Mucosa of stomach (tissue), 1 donor: Measurements from ENCODE around the gene SLC7A11.

Experiments used
- H3K27me3 ChIP-seq: one replicate; pipeline ENCODE4 v1.7.0; 2013; ENCODE audit warnings: mild to moderate bottlenecking, low read length; ENCODE audit not compliant: control insufficient read depth, insufficient read depth
- H3K36me3 ChIP-seq: one replicate; pipeline ENCODE4 v1.7.0; 2013; ENCODE audit warnings: low read length; ENCODE audit not compliant: control insufficient read depth, insufficient read depth
- H3K4me1 ChIP-seq: one replicate; pipeline ENCODE4 v1.7.0; 2013; ENCODE audit warnings: mild to moderate bottlenecking, low read length; ENCODE audit not compliant: control insufficient read depth, insufficient read depth
- H3K4me3 ChIP-seq: one replicate; pipeline ENCODE4 v1.7.0; 2013; ENCODE audit warnings: low read length
- H3K9ac ChIP-seq: one replicate; pipeline ENCODE4 v1.7.0; 2013; ENCODE audit warnings: mild to moderate bottlenecking, low read length, moderate library complexity
- H3K9me3 ChIP-seq: one replicate; pipeline ENCODE4 v1.7.0; 2013; ENCODE audit warnings: mild to moderate bottlenecking, low read length, moderate library complexity; ENCODE audit not compliant: control insufficient read depth
- donor health status: Pancreatic carcinoma.

Gene SLC7A11

DNA sequence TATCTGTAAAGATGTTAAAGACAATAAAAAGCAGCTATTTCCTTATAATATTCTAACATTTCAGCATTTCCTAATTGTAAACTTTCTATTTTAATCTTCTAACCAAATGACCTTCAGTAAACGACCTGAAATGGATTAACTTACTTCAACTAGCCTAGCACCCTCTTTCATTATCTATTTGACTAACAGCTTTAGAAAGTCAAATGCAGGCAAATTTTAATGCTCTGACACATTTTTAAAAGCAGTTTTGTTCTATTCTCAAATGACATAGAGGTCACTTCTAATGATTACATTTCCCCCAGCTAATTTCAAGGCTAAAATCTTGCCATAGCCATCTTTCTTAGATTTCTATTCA, 41.9 kb downstream of the SLC7A11 start:
- no peak overlapping the region for H3K9ac ChIP-seq
- H3K36me3 ChIP-seq: no peaks in the 10 kb centered on the region
- peaks cover 19% of the 10 kb centered on the region for H3K4me1 ChIP-seq
- no peaks in the 10 kb centered on the region for H3K9me3 ChIP-seq
- no peak overlapping the region for H3K4me3 ChIP-seq
- H3K27me3 ChIP-seq: no peaks in the 10 kb centered on the region

DNA sequence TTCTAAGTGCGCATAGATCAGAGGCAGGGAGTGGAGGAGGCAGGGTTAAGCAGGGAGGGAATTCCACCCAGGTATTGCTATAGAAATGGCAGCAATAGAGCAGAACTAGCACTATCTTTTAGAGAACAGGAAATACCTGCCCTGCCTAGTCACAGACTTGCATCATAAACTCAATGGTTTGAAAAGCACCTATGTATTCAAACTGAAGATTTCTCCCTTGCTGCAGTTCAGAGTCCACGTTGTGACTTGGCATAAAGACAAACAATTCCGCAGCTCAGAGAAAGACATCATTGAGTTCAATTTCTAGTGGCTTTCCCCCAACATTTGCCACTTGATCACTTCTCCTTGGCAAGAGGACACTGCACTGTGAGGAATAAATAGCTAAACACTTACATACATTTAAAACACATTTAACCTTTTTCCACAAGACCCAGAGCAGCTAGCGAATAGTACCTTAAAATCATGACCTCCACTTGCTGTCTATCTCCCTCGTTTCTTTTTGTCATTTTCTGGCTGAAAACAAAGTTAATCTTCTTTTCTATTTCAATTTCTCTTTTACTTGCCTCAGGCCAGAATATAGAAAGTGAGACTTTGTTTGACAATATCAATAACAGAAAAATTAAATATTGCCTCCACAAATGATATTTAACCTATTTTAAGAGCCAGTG, 42.4 kb downstream of the SLC7A11 start:
- peaks cover 14% of the 10 kb centered on the region for H3K4me1 ChIP-seq
- H3K27me3 ChIP-seq: no peaks in the 10 kb centered on the region
- no peak overlapping the region for H3K4me3 ChIP-seq
- no peak overlapping the region for H3K9ac ChIP-seq
- H3K36me3 ChIP-seq: no peaks in the 10 kb centered on the region
- no peaks in the 10 kb centered on the region for H3K9me3 ChIP-seq

DNA sequence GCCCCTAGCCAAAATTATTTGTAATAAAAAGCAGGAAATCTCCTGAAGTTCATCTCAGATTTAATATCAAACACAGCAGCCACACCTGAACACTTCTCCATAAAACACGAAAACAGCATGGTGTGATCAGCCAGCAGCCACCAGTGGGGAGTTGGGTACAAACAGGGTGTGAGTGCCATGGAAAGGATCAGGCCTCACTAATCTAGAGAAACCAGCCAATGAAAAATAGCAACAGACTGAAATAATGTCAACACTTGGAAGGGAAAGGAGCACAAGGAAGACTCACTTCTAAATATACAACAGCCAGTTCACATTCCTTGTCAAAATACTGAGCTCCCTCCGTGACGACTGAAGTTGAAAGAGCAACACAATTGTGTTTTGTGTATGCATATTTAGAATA, 46.0 kb downstream of the SLC7A11 start:
- Histone ChIP-seq H3K9me3 (no peaks in the 10 kb centered on the region), H3K4me3 (no peak overlapping the region), H3K9ac (no peak overlapping the region), H3K27me3 (no peaks in the 10 kb centered on the region), H3K4me1 (peaks cover 6% of the 10 kb centered on the region), H3K36me3 (no peaks in the 10 kb centered on the region)

DNA sequence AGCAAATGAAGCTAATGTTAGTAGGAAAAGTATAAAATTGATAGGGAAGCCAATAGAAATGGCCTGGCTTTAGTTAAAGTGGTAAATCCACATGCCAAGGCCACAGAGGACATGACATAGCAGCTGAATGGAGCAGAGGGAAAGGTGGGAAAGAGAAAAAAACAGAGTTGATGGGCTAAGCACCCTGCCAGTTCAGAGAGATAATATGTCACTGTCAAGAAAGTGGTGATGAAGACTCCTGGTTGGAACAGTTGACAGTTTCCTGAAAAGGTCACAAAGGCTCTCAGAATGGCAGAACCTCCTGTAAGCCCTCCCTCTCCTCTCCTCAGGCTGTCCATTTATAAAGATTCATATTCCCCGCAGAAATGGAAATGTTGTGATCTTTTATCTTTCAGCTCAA, 48.2 kb downstream of the SLC7A11 start:
- no peaks in the 10 kb centered on the region for H3K9me3 ChIP-seq

DNA sequence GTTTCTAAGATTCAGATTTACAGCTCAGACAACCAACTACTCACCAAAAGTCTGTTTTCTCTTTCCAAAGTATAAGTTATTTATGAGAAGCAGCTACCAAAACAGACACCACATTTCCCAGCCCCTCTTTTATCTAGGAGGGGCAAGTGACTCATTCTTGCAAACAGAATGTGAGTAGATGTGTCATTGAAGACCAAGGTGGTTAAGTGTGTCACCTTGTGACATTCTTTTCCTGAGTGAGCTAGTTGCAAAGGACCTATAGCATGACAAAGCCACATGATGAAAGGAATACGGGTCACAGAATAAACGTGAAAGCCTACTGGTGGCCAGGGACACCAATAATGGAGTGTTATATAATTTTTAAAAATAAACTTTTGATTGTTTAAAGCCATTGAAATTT, 50.0 kb downstream of the SLC7A11 start:
- Histone ChIP-seq H3K9me3 (no peaks in the 10 kb centered on the region), H3K9ac (no peak overlapping the region), H3K4me1 (no peaks in the 10 kb centered on the region)

More for the DNA sequence above, 48.2 kb downstream of the SLC7A11 start:
- Histone ChIP-seq H3K4me3 (no peak overlapping the region), H3K4me1 (no peaks in the 10 kb centered on the region), H3K9ac (no peak overlapping the region), H3K36me3 (no peaks in the 10 kb centered on the region), H3K27me3 (no peaks in the 10 kb centered on the region)

DNA sequence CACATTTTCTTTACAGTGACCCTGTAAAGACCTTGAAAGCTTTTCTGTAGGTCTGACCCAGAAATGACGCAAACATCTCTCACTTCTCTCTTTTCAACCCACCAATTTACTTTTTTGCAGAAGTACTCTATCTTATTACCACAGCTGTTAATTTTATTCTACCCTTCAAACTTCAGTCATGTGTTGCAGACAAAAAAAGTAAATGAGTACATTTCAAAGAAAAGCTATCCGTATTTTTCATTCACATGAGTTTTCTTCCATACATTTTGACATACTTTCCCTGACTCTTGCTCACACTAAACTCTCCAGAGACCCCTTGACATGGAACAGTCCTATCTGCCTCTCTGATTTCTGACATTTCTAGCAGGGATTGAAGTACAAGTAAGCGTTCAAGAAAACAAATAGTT, 51.7 kb downstream of the SLC7A11 start:
- Histone ChIP-seq H3K9me3 (no peaks in the 10 kb centered on the region), H3K27me3 (no peaks in the 10 kb centered on the region), H3K4me3 (no peak overlapping the region), H3K4me1 (no peaks in the 10 kb centered on the region), H3K9ac (no peak overlapping the region), H3K36me3 (no peaks in the 10 kb centered on the region)

More for the DNA sequence above, 50.0 kb downstream of the SLC7A11 start:
- Histone ChIP-seq H3K4me3 (no peak overlapping the region), H3K36me3 (no peaks in the 10 kb centered on the region), H3K27me3 (no peaks in the 10 kb centered on the region)

DNA sequence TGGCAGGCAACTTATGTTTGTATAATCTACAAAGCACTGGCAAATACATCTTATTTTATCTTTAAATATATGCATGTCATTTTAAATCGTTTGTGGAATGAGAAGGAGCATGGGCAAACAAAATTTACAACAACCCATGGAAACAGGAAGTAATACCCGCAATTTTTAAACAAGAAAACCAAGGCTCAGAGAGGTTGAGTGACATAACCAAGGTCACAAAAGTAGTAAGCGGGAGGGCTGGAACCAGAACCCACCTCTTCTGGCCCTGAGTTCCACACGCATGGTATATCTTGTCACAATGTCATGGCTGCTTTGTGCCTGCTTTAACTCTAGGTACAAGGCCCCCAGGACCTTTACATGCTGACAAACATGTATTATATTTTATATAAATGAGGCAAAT, 52.9 kb downstream of the SLC7A11 start:
- Histone ChIP-seq H3K9me3 (no peaks in the 10 kb centered on the region), H3K36me3 (no peaks in the 10 kb centered on the region), H3K4me3 (no peak overlapping the region), H3K9ac (no peak overlapping the region), H3K27me3 (no peaks in the 10 kb centered on the region), H3K4me1 (no peaks in the 10 kb centered on the region)

DNA sequence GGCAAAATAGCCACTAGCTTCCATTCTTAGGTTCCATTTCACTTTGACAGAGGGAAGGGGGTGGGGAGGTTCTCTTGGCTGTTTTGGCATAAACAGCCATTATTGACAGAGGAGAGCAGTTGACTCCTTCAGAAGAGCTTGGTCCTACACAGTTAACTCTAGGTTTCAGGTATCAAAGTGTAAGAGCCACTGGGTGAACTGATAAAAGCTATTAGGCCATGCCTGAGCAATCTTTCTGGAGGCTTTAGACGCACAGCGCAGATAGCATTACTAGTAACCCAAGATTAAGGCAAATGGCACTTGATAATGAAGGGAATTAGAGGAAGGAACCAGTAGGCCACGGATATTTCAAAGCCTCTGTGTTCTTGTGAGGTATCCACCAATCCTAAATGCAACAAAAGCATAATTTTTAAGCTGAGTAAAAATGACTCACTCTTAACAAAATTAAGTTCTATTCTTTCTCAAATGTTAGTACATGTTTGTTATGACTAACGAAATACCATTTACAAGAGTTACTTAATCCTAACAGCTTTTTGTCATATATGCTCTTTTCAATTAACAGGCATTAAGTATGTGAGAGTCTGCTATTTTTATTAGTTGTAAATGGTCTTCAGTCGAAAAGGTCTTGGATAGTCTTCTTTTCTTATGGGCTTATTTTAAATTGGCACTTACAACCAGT, 53.6 kb downstream of the SLC7A11 start:
- H3K4me3 ChIP-seq: no peak overlapping the region
- no peaks in the 10 kb centered on the region for H3K9me3 ChIP-seq
- no peak overlapping the region for H3K9ac ChIP-seq
- H3K4me1 ChIP-seq: no peaks in the 10 kb centered on the region
- H3K27me3 ChIP-seq: no peaks in the 10 kb centered on the region
- H3K36me3 ChIP-seq: no peaks in the 10 kb centered on the region

DNA sequence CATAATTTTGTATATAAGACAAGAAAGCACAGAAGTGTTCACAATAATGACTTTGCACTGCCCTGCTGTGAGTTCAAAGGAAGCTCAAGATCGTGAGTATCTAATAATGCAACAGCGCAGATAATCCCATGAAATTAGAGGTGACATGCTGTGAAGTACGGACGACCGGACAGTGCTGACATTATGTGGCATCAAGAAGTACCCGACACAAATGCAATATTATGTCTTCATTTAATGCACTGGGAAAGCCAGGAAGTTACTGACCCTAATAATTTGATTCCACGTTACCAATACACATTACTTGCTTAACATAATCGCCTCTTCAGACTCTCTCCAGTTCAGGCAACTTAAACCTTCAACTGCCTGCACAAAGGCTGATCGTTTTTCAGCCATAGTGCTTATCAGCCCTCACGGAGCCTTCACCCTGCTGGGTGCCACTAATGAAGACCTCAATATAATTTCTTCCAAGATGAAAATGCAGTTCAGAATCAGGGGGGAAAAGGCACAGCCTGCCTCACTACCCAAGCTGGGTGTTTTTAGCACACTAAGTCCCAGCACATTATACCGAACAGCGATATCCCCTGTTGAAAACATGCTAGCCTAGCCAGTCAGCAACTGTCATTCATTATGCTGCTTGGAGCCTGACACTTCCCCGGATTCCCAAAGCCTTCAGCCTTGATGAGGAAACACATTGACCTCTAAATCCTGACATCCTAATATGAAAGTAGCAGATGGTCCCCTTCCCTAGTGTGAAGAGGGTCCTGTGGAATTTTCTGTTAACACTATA, 56.1 kb downstream of the SLC7A11 start:
- no peaks in the 10 kb centered on the region for H3K36me3 ChIP-seq
- no peaks in the 10 kb centered on the region for H3K27me3 ChIP-seq
- no peaks in the 10 kb centered on the region for H3K9me3 ChIP-seq
- no peak overlapping the region for H3K4me3 ChIP-seq
- no peak overlapping the region for H3K9ac ChIP-seq
- no peaks in the 10 kb centered on the region for H3K4me1 ChIP-seq

DNA sequence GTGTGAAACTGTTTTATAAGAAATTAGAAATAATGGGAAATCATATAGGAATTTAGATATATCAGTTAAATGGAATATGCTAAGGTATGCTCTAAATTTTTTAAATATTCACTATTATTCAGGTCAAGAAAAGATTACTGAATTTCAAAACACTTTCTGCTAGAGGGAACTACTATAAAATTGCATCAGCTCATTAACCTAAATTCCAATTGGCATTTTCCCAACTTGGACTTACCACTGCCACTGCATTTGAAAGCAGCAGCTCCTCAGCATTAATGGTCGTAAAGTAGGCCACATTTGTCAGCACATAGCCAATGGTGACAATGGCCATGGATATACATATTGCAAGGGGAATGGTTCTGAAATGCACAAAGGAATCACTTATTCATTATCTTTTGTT, 57.3 kb downstream of the SLC7A11 start:
- H3K9me3 ChIP-seq: no peaks in the 10 kb centered on the region
- no peaks in the 10 kb centered on the region for H3K27me3 ChIP-seq
- H3K4me3 ChIP-seq: no peak overlapping the region
- no peaks in the 10 kb centered on the region for H3K4me1 ChIP-seq
- H3K9ac ChIP-seq: no peak overlapping the region
- H3K36me3 ChIP-seq: no peaks in the 10 kb centered on the region

DNA sequence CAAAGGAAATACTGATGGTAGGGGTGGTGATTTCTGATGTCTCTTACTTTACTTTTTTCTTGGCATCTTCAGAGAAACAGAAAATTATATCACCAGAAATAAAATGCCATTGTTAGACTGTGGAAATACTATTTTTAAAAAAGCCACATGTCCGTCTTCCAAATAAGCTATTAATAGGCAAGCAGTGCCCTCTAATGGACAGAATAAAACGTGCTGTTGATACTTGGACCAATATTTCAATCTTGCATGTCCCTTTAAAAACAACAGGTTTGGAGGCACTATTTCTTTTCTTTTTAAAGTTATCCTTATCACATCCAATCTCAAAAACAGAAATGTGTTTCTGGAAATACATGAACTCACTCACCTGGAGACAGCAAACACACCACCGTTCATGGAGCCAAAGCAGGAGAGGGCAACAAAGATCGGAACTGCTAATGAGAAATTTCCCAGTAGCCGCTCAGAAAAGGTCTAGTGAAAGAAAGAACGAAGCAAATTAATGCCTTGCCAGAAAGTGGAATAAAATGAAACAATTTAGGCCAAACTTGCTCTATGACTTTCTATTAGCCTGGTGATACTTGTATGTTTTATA, 59.2 kb downstream of the SLC7A11 start:
- Histone ChIP-seq H3K9ac (no peak overlapping the region), H3K4me3 (no peak overlapping the region), H3K27me3 (no peaks in the 10 kb centered on the region), H3K36me3 (no peaks in the 10 kb centered on the region), H3K9me3 (no peaks in the 10 kb centered on the region), H3K4me1 (no peaks in the 10 kb centered on the region)

DNA sequence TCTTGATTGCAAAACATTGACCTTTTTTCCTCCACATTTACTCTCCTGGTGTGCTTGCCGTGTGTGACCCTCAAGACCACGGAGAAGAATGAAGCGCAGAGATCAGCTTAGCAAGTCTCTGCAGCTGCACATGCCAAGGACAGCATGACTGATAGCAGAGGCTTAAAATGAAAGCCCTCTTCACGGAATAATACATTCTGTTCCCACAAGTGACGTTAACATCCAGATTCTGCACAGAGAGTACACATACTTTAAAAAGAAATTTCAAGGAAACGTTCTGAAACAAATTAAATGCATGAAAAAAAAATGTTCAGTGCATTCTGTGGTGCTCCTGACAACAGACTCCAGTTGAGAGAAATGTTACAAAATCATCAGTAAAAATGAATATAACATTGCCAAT, 60.9 kb downstream of the SLC7A11 start:
- no peak overlapping the region for H3K4me3 ChIP-seq
- H3K9ac ChIP-seq: no peak overlapping the region
- H3K9me3 ChIP-seq: no peaks in the 10 kb centered on the region
- H3K4me1 ChIP-seq: no peaks in the 10 kb centered on the region
- H3K36me3 ChIP-seq: no peaks in the 10 kb centered on the region
- H3K27me3 ChIP-seq: no peaks in the 10 kb centered on the region
